DMS153 (cell line): ENCODE measurements around the gene BTBD9.

ENCODE experiments used
- DNase-seq: peaks from one replicate; lab custom pipeline; 2025; lab: John Stamatoyannopoulos, UW

The BTBD9 gene

DNA sequence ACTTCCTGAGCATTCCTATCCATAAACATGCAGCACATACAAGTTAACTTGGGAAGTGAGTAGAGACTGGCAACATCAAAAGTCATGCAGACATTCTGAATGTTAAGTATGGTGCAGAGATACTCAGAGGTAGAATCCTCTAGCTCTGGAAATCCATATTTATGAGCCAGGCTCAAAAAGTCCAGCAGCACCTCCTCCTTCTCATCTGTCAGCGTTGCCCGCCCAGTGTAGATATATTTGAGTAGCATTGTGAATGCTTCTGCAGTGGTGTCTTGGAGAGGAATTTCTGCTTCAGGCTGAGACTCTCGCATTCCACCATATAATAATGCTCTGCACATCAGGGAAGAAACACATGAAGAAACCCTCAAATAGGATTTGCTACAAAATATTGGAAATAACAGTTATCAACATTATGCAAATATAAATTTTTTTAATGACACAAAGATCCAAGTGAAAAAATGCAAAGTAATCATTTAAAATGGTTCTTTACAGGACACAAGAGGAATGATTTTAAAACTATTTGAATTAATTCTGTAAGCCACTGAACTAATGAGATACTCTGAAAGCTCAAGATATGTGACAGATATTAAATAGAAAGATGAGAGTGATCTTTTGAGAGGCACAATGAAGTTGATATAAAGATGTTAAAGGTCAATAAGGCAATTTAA, 45.6 kb downstream of the BTBD9 start:
- no peak for DNase-seq

DNA sequence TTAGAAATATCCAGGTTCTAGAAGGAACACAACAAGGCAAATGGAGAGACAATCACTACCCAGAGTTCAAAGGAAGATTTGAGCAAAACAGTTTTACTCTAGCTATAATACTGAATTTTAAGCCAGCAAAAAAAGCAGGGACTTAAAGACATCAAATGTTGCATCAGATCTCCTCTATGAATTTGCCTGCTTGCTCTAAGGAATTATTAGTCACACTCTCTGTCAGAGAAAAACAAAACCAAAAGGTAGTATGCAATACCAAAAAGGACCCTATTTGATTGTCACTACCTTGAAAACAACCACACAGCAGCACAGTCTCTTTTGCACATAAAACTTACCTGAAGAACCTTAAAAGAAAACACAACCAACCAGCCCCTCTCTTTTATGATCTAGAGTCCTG, 46.3 kb downstream of the BTBD9 start:
- no peak for DNase-seq

DNA sequence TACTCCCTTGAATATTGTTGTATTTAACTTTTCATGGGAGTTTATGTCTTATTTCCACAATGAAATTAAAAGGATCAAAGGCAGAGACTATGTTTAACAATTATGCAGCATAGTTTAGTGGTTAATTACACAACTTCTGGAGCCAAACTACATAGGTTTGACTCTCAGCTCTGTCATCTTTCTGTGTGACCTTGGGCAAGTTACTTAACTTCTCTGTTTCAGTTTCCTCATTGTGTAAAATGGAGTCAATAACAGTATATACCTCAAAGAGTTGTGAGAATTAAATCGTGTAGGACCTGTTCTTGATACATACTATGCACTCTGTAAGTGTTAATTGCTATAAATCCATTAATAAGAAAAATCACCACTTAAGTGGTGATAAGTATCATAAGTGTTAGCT, 48.3 kb downstream of the BTBD9 start:
- DNase-seq, result no peak

DNA sequence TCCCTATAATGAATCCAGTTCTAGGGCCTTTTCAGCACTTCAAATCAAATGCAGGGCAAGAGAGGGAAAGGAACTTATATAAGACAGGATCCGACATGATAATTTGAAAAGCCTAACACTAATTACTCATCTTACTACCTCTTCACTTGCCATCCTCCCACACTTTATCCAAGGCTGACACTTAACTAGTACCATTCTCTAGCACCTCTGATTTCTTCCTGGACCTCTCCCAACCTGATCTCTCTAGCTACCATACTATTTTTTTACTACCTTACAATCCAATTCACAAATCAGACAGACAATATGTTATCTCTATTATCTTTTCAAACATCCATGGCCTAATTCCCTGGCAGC, 50.4 kb downstream of the BTBD9 start:
- DNase-seq, result no peak

DNA sequence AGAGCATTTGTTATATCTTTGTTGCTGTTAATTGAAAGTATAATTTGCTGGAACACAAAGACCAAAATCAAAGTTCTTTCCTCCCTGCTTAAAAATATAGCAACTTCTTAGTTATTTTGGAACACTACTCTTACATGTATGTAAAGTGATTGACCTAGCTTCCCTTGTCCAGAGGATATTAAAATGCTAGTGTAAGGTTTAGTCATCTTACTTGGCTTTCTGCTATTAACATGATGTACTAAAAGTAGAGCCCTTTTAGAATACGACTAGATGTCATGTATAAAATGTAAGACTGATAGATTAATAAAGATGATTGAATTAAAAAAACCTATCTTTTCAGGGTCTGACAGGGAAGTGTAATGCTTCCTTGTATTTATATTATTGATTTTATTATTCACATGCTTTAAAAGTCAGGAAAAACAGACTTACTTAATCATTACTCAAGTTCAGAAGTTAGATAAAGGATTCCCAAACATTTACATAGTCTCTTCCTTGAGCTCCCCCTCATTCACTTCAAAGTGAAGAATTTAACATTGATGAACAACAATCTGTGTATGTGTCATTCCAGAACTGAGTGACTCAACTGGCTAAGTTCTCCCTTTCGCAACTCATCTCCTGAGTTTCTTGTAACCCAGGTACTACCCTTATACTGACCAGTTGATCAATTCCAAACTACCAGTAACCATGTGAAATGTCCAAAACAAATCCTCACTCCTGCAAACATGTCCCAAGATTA, 50.9 kb downstream of the BTBD9 start:
- no peak for DNase-seq

DNA sequence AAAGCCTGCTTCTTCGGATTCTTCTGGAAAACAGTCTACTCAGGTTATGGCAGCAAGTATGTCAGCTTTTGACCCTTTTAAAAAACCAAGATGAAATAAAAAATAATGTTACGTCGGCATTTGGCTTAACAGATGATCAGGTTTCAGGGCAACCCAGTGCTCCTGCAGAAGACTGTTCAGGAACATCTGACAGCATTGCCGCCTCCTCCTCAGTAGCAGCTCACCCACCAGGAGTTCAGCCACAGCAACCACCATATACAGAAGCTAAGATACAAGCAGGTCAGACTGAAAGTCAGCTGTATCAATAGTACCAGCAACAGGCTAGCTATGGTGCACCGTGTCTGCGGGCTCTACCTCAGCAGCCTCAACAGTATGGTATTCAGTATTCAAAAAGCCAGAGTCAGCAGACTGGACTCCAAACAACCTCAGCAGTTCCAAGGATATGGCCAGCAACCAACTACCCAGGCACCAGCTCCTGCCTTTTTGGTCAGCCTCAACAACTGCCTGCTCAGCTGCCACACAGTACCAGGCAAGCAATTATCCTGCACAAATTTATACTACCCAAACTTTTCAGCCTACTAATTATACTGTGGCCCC, 51.9 kb downstream of the BTBD9 start:
- no peak for DNase-seq

DNA sequence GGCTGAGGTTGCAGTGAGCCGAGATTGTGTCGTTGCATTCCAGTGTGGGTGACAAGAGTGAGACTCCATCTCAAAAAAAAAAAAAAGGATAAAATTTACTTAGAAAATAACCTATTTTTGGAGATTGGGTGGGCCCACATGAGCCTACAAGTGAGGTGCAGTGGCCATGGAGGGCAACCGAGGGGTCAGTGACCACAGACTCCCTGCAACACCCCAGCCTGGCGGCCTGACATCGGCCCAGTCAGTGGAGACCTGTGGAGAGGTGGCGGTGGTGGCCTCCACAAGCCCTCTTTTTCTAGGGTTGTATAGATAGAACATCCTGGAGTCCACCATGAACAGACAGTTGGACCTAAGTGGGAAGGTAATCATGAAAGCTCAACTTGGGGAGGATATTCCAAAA, 52.7 kb downstream of the BTBD9 start:
- DNase-seq, result no peak

DNA sequence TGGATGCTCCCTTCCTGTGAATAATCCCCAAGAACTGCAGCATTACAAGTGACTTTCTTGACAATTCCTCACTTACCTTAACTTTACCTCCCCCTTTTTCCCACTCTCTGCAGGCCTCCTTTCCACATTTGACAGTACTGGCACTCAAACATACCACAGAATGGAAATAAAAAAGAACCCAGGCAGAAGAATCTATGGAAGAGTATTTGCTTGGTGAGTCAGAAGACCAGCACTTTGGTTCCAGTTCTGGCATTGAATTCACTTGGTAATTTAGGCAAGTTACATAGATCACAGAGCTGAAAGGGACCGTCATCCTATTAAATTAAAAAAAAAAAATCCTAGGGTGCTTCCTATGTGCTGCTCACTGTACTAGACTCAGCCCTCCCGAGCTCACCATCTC, 55.0 kb downstream of the BTBD9 start:
- no peak for DNase-seq

DNA sequence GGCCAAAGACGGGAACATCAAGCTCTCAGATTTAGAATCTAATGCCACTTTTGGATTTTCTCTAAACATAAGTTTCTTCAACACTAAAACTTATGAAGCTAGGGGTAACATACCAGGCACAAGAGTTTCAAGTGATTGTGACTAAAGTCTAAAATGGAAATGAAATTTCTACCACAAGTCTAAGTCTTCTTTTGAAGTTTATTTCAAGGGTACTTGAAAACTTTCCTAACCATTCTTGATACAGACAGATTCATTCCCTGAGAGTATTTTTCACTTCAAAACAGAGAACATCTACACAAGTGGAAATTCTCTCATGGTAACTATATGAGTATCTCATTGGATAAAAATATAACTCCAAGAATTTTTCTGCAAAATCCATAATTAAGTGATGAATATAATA, 56.2 kb downstream of the BTBD9 start:
- no peak for DNase-seq

DNA sequence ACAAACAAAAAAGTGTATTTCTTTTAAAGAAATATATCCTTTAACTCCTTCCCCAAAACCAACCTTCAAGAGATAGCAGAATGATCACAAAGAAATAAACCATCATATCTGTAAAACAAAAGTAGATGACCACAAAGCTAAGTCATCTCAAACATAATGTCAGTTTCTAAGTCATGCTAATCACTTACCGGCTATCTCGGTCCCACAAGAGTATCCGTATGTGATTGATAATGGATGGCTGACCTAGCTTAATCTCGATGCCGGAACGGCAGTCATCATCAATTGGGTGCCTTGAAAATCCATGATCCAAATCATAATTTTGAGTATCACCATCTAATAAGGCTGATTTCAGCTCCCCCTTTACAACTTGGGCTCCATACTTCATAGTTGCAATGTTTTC, 59.7 kb downstream of the BTBD9 start:
- no peak for DNase-seq

DNA sequence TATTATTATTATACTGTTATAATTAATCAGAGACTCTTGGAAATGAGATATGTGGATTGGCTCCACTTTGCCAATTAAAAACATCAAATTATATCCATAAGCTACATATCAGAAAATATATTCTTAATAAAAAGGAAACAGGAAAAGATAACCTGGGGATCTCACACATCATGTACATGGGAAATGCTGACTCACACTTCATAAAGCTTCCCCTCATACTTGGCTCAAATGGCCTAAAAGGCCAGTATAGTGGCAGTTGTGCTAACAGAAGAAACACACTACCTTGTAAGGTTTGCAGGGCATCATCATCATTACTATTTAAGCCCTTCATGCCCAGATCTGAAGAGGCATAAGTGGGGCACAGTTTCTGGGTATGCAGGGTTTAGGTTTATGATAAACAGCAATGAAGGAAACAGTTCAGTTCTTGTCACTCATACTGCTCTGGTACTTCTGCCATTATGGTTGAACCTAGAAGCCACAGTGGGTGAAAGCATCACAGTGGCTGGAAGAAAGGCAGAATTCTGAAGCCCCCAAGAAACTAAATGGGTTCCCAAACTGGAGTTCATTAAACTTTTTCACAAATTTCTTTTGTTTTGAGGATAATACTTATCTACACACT, 60.6 kb downstream of the BTBD9 start:
- DNase-seq, result no peak

DNA sequence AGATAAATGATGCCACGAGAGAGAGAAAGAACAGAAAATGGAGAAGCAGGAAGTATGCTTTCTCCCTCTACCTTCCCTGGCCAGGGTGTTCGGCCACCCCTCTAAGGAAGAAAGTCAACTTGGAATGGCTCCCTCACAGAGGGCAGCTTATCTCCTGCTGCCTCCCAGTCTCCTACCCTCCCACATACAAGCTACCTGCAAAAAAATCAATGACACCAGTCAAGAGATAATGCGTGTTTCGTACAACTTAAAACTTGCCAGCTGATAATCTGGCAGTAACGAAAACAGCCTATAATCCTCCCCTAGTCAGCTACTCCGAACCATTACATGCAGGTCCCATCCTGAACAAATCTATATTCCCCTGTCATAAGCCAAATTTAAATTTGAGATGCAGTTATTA, 61.7 kb downstream of the BTBD9 start:
- DNase-seq, result no peak

DNA sequence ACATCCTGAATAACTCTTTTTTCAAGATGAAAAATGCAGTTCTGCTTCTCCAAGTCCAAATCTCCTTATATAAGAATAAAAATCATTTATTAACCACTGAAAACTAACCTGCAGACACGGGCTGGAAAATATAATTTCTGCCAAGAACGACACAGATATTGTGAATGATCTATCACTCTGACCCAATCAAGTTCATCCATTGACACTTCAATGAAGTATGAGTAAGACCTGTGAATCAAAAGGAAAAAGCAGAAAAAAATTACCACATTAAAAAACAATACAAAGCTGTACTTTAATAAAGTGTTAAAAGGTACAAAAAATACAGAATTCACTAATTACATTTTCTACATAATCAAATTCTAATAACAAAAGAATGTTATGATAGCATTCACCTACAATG, 62.2 kb downstream of the BTBD9 start:
- DNase-seq, result no peak

DNA sequence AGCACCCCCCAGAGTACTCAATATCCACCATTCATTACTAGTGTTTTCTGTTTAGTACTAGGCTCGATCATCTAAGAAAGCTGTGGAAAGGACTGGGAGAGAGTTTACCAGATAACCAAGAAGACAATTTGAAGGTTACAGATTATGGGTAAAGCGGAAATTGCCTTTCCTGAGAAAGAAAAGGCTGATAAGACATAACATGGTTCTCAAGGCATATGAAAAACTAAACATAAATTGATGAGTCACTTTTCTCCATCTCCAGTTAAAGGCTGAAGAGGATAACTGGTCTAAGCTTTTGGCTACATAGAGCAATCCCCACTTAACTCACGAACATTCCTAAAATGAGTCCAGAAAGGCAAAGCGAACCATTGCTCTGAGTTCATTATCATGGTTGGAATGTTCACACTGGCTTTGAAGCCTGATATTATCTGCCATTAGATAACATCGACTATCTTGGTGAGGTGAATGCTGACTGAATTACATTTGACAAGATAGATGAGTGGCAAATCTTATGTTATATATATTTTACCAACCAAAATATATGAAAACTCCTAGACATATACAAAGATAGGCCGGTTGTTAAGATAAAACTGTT, 65.8 kb downstream of the BTBD9 start:
- no peak for DNase-seq

DNA sequence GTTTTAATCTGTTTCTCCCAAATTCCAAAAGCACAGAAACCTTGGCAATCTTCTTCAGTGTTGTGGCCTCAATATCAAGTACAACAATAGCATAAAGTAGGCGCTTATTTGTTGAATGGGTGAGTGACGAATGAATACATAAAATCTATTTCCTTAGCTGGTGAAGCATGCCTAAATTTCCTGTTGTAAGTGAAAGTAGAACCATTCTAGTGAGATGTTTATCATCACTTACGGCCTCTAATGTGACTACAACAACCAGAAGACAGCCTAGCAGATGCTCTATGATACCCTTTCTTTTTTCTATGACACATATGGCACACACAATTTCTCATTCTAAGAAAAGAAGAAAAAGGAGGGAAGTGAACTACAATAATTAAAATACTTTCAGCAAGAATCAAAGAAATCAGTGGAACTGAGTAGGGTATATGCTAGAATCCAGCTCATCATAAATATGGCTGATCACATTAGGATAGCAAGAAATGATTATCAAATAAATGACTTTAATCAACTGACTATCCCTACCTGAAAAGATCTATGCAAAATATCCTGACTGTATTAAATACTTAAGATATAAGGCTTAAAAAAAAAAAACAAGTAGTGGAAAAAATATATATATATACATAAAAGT, 67.4 kb downstream of the BTBD9 start:
- peak; percentile 36 for DNase-seq

DNA sequence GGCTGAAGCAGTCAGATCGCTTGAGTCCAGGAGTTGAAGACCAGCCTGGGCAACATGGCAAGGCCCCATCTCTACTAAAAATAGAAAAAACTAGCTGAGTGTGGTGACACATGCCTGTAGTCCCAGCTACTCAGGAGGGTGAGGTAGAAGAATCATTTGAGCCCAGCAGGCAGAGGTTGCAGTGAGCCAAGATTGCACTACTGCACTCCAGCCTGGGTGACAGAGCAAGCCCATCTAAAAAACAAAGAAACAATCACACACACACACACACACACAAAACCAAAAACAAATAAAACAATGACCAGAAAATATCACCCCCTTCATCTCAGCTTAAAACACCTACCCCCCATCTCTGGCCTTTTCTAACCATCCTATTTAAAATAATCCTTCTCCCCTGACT, 68.0 kb downstream of the BTBD9 start:
- DNase-seq, result no peak

DNA sequence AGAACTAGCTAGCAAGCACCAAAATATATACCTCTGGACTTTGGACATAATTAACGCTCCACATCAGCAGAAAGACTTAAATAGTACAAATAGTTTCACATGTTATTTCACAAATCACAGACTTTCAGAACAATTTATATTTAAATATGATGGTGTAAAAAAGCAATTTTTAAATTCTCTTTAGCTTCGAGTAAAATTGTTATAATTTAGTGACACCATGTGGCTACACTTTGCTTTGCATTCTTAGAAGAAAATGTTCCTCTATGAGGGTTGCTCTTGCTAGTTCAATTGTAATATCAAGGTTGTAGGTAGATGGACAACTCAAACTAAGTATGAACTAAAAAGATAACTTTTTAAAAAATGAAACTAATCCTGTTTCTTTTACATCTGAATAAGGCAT, 69.0 kb downstream of the BTBD9 start:
- no peak for DNase-seq

DNA sequence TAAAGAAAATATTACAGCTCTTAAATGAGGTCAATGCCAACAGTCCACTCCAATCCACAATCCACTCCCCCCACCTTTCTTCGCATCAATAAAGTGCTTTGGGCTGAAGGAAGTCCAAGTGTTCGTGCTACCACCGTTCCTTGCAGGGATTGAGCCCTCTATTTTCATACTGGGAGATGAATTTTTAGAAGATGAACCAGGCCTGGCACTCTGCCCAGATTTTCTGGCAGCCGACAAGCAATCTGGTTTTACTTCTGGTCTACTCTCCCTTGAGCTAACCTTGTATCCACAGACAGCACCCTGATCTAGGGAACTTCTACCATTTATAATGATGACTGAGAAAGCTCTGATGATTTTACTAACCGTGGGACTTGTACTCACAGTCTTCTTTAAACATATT, 72.3 kb downstream of the BTBD9 start:
- peak; percentile 35 for DNase-seq

DNA sequence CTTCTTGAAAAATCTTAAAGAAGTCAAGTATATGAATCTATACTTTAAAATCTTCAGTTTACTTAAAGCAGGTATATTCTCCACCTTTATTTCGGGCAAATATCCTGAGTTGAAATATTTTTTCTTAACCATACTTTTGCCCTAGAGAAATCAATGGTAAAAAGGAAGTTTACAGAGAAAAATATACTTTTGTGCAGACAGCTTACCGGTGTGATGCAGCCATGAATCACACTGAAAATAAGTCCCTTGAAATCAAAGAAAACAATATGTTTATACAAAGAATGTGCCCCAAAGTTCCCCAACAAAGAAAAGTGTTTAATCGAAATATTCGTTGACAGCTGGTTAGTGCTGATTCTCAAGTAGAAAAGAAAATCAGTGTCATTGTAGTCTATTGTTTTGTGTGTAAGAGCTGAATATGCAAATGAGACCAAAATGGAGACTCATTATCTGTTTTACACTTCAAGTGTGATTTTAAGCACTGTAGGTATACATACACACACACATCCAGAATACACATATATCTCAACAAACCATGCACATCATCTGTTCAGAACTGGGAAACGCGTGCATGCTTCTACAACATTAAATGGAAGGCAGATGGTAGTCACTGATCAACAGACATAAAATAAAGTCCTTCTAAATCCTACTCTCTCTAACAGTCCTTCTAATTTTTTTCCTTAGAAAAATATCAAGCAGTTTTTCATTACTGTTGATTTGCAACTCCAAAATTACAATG, 73.3 kb downstream of the BTBD9 start:
- no peak for DNase-seq

DNA sequence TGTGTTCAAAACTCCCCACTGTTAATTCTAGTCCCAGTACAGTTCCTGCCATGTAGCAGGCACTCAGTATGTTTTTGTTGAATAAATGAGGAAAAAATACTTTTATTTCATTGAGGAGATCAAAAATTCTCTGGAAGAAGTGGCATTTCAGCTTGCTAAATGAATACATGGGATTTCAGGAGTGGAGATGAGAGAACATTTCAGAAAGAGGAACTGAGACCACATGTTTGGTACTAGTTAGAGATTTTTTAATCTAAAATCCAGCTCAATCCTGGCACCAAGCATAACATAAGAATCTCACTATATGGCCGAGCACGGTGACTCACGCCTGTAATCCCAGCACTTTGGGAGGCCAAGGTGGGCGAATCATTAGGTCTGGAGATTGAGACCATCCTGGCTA, 75.4 kb downstream of the BTBD9 start:
- DNase-seq, result no peak

DNA sequence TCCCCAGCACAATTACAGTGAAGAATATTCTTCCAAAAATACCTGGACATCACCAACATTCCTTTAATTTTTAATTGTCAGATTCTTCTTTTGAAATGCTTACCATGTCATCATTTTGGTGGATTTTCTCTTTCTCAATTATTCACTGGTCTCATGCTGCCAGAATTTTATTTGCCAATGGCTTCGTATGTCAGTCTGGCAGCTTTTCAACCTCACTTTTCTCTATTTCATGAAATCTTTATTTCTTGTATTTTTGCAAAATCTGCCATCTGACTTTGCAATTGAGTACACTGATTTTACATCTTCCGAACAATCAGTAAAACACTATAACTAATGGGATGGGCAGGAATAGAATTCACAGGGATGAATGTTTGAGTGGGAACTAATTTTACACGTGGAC, 84.1 kb downstream of the BTBD9 start:
- DNase-seq, result no peak
